NK-92 treated with Interleukin-12 subunit alpha and Interleukin-12 subunit beta, amount 100 ng/mL, for 24 hours (cell line): ENCODE measurements around the gene MYO3B.

Experiments used
- DNase-seq: peaks from one replicate; lab custom pipeline; 2025; lab: John Stamatoyannopoulos, UW

MYO3B gene

GRCh38 chr2:170306293-170306873 is 128.4 kb downstream of the MYO3B start:
- no peak for DNase-seq

DNA sequence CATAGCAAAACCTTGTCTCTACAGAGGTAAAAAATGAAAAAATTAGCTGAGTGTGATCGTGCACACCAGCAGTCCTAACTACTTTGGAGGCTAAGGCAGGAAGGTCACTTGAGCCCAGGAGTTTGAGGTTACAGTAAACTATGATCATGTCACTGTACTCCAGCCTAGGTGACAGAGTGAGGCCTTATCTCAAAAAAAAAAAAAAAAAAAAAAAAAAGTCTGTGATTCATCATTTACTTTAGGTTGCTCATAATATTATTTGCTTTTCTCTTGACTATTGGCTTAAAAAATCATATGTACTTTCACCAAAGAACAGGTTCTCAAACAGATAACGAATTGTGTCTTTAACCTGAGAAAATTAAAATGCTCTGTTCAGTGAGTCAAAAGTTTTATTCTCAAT is 129.1 kb downstream of the MYO3B start:
- no peak for DNase-seq

- DNase-seq = no peak
These were observed 129.8 kb downstream of the MYO3B start for GRCh38 chr2:170307555-170308351.

DNA sequence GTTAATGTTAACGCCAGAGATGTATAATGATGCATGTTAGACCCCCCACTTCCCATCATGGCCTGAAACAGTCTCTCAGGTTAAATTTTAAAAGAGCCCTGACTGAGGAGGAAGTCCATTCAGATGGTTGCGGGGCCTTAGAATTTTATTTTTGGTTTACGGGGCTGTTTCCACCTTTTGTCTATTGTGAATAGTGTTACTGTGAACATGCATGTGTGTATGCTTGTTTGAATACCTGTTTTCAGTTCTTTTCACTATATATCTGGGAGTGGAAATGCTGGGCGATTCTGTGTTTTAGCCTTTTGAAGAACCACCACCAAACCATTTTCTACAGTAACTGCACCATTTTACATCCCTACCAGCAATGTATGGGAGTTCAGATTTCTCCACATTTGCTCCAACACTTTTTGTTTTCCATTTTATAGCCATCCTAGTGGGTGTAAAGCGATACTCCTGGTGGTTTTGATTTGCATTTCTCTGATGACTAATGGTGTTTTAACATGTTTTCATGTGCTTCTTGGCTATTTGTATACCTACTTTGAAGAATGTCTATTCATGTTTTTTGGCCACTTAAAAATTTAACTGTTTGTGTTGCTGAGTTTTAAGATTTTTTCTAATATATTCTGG is 133.0 kb downstream of the MYO3B start:
- no peak for DNase-seq

GRCh38 chr2:170313347-170313991 is 135.5 kb downstream of the MYO3B start:
- no peak for DNase-seq

- no peak for DNase-seq
These were observed 136.0 kb downstream of the MYO3B start for GRCh38 chr2:170313992-170314348.

- DNase-seq = no peak
These were observed 136.9 kb downstream of the MYO3B start for GRCh38 chr2:170314744-170315447.

DNA sequence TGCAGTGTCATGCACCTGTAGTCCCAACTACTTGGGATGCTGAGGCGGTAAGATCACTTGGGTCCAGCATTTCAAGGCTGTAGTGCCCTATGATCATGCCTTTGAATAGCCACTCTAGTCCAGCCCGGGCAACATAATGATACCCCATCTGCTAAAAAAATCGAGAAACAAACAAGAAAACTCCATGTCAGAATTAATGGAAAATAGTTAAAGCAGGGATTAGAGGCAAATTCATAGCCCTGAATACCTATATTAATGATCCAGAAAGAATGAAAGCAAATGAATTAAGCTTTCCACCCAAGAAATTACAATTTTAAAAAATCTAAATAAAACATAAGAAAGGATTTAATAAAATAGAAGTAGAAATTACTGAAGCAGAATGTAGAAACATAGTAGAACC is 143.0 kb downstream of the MYO3B start:
- no peak for DNase-seq

DNA sequence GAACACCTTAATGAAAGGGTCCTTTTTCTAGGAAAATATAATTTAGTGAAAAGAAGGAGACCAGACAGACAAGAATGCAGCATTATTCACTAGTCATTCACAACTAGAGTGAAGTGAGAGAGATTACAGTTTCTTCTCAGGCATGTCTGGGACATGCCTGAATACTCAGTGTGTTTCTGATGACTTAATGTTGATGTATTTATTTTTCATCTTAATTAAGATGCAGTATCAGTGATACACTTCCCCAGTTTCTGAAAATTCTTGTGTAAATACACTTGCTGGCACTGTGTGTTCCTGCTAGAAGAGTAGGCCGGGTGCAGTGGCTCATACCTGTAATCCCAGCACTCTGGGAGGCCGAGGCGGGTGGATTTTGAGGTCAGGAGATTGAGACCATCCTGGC is 143.6 kb downstream of the MYO3B start:
- no peak for DNase-seq

GRCh38 chr2:170322140-170322766 is 144.3 kb downstream of the MYO3B start:
- no peak for DNase-seq

DNA sequence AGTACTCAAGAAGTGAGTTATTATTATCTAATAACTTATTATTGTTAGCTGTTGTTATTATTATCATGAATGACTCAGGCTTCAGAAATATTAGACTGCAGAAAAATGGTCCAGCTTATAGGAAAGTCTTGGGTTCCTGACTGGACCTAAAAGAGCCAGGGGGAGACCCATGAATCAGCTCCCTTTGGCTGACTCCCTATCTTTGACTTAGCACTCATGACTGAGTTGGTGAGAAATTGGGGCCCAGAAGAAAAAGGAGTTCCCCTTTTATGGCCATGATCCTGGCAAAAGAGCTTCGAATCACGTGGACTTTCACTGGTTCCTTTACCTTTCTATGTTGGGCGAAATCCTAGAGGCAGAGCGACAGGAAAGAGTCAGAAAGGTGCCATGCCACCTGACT is 145.8 kb downstream of the MYO3B start:
- no peak for DNase-seq

GRCh38 chr2:170324640-170325046 is 146.7 kb downstream of the MYO3B start:
- no peak for DNase-seq

GRCh38 chr2:170330881-170331280 is 152.9 kb downstream of the MYO3B start:
- no peak for DNase-seq

DNA sequence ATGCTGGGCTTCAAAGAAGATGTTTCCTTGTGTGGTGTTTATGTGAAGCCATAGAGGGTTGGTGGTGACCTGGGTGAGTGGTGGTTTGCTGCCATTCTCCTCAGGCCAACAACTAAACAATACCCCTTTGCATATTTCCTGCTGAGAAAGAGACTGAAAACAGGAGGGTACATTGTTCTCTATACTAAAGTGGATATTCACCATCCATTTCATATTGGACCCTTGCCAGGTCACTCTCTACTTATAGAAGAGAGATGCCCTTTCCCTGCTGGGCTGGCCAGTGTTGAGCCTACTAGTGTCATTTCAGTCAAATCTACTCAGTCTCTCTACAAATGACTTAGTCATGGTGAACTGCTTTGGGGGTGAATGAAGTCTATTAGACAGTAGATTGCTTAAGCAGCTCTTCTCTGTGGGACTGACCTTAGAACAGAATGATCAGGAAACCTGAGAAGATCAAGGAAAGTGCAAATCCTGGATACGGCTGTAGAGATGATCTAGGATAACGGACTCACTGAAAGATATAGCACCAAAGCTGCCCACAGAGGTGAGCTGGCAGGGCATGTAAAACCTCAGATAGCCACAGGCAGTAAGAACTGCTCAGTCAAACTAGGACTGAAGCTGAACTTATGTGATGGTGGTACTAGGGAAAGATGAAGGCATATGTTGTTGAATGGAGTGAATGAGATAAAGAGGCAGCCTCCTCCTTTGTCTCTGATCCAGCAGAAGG is 154.9 kb downstream of the MYO3B start:
- DNase-seq = no peak

GRCh38 chr2:170335351-170335750 is 157.4 kb downstream of the MYO3B start:
- no peak for DNase-seq

DNA sequence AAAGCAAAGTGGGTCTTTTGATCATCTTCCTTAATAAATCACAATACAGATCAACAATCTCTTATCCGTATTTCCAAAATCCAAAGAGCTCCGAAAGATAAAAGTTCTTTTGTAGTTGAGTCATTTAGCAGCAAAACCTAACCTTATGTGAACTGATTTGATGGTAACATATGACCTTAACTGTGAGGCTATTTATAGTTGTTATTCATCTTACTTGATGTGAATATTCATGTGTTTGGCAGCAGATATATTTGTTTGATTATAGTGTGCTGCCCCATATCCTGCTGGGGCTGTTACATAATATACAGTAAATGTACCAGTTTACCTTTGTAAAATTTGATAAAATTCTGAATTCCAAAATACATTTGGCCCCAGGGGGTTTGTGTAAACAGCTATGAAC is 158.5 kb downstream of the MYO3B start:
- no peak for DNase-seq

DNA sequence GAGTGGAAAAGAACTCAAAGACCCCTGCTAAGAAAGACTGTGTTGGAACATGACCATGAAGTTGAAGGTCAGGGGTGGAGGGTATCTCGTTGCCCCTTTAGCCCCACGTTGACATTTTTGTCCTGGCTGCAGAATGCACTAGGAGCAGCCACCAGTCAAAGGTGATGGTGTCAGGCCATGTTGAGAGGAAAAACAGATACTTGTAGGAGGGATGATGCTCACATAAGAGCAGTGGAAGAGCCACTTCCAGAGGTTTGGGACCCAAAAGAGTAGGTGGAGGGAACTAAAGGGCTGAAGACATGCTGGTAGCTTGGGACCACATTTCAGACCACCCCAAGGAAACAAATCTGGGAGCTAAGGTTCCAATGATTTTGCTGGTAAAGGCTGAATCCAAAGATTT is 159.0 kb downstream of the MYO3B start:
- no peak for DNase-seq

DNA sequence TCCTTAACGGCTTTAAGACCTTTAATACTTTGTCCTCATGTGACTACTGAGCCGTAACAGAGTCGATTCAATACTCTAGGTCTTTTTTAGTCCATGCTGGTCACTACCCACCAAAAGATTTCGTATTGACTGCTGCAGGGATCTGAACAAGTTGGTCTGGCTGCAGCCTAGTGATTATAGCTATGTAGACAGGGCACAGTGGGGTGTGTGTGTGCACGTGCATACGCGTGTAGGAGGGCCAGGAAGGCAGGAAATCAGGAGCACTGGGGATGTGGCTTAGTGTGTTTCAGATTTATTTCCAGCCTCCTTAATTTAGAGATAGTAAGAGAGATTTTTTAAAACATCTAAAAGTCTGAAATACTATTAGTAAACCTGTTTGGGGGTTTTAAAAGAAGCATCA is 161.4 kb downstream of the MYO3B start:
- DNase-seq = no peak

- no peak for DNase-seq
These were observed 162.1 kb downstream of the MYO3B start for GRCh38 chr2:170339750-170340692.

DNA sequence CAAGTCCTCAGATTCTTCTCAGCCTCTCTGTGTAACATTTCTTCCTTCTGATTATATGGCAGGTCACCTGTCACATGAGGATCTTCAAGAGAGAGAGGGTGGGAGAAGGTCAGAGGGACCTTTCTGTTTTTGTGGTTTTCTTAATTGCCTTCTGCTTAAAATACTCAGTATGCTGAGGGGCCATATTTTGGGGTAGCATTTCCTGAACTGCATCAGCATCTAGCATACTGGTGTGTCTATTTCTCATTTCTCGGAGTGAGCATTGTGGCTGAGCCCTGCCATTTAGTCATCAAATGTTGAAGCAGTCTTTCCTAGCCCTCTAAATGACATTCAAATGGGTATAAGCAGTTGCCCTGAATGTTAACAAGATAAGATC is 162.7 kb downstream of the MYO3B start:
- DNase-seq = no peak
